GM21390 (cell line): ENCODE results near the gene MAPK9.

Source experiments
- ATAC-seq: cut with Tn5 transposase; IDR thresholded peaks from one replicate; pipeline ENCODE4 v1.9.1; 2021; ENCODE audit not compliant: unreplicated experiment

The MAPK9 gene

DNA sequence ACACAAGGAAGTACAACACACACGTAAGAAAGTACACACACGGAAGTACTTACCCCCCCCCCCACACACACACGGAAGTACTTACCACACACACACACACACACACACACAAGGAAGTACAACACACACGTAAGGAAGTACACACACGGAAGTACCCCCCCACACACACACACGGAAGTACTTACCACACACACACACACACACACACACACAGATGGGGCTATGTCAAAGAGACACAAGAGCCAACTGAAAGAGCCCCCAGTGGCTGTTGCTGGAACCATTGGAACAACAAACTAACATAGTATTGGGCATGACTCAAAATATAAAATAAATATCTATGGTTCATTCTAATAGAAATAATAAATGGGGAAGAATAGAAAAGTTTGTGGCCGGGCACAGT is 4.9 kb upstream of the MAPK9 start:
- ATAC-seq, result no peak

DNA sequence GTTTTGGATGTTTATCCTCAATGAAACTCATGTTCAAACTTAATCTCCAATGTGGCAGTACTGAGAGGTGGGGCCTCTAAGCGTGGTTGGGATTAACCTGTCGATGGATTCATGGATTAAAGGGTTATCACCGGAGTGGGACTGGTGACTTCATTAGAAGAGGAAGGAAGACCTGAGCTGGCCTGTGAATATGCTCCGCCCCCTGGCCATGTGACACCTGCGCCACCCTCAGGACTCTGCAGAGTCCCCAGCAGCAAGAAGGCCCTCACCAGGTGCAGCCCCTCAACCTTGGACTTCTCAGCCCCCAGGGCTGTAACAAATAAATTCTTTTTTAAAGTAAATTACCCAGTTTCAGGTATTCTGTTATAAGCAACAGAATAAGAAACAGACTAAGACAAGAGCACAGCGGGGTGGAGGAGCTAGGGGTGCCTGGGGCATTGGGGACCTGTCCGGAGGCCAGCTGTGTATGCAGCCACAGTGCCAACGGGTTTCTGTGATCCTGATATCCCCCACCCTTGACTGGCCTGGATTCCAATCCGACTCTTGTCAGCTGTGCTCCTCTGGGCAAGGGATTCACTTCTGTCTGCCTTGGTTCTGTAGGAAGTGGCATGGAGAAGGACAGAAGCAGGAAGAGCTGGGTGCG is 3.2 kb upstream of the MAPK9 start:
- ATAC-seq, result no peak

- ATAC-seq, result no peak
Measured at GRCh38 chr5:180294411-180294810, 2.5 kb upstream of the MAPK9 start.

- peak; percentile 34 for ATAC-seq
Measured at GRCh38 chr5:180291234-180291940, 496 bp downstream of the MAPK9 start.

GRCh38 chr5:180290568-180291233 is 1.2 kb downstream of the MAPK9 start:
- no peak for ATAC-seq

GRCh38 chr5:180289966-180290365 is 1.9 kb downstream of the MAPK9 start:
- no peak for ATAC-seq

- ATAC-seq, result no peak
Measured at GRCh38 chr5:180289433-180289832, 2.5 kb downstream of the MAPK9 start.

- no peak for ATAC-seq
Measured at GRCh38 chr5:180287868-180288267, 4.0 kb downstream of the MAPK9 start.

GRCh38 chr5:180287404-180287803 is 4.5 kb downstream of the MAPK9 start:
- ATAC-seq, result no peak

- ATAC-seq, result no peak
Measured at GRCh38 chr5:180284149-180284548, 7.7 kb downstream of the MAPK9 start.

GRCh38 chr5:180283026-180283615 is 8.8 kb downstream of the MAPK9 start:
- ATAC-seq, result no peak

- ATAC-seq, result no peak
Measured at GRCh38 chr5:180282281-180282680, 9.6 kb downstream of the MAPK9 start.

DNA sequence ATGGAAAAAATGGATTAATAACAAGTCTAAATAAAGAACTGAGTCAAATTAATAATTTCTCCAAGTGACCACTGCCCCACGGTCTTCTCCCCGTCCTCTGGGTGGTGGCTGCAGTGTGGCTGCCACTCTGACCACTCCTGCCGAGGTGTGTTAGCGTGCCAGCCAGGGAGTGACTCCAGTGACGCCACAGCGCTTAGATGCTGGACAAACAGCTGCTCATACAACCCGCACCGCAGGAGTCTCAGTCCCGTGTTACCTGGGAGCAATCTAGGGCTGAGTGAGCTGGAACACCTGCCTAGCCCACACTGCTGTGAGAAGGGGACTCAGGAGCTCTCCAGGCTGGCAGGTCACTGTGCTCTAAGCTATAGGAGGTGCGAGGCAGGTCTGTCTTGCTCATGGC is 10.2 kb downstream of the MAPK9 start:
- ATAC-seq, result no peak

GRCh38 chr5:180274695-180275094 is 17.2 kb downstream of the MAPK9 start:
- no peak for ATAC-seq

DNA sequence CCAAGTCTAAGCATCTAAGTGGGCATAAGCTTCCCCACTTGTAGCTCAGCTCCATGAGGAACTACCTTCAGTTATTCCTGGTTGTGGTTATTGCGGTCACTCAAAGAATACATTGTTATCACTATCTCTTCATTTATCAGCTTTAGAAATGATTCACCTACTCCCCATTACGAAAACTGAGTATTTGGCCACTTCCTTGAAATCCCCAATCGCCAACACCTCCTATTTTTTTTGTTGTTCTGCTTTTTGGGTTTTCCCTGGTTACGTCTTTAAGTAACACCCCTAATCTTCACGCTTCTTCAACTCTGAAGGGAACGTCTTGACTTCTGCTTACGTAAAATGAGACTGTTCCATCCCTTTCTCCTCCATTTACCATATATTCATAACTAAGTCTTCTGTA is 20.7 kb downstream of the MAPK9 start:
- no peak for ATAC-seq

DNA sequence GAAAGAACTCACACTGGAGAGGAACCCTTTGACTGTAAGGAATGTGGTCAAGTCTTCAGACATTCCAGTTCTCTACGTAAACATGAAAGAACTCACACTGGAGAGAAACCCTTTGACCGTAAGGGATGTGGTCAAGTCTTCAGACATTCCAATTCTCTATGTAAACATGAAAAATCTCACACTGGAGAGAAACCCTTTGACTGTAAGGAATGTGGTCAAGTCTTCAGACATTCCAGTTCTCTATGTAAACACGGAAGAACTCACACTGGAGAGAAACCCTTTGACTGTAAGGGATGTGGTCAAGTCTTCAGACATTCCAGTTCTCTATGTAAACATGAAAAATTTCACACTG is 32.6 kb downstream of the MAPK9 start:
- no peak for ATAC-seq

GRCh38 chr5:180253036-180253824 is 38.7 kb downstream of the MAPK9 start:
- ATAC-seq, result no peak

DNA sequence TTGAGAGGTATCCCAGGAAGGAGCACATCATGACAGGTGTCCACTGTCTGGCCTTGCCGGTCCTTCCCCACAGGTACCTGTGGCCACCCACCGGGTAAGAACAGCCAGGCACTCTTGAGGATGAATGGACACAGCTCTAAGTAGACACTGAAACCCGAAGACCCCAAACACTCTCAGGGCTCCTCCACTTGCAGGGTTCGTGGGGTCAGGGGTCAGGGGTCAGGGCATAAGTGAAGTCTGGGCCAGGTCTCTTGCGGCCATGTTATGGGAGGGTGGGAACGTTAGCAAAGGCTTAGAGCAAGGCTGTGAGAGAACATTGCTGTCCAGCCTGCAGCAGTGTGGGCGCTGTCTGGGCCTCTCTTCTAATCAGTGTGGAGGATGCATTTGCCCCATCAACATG is 40.0 kb downstream of the MAPK9 start:
- ATAC-seq, result no peak

DNA sequence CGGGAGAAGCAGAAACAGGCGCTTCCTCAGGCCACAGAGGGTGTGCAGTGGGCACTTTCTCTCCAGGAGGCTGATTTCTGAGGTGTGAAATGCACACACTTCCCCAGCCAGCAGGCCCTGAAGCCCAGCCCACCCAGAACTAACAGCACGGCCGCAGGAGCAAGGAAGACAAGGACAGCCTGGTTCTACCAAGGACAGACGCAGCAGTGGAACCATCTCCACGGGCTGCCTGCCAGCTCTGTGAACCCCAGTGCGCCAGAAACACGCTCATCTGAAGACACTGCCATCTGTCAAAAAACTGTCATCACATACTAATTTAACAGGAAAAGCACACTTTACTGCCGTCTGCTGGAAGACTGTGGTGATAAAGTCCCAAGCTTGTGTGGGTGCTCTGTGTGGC is 40.7 kb downstream of the MAPK9 start:
- no peak for ATAC-seq

- ATAC-seq, result no peak
Measured at GRCh38 chr5:180250329-180250728, 41.6 kb downstream of the MAPK9 start.

DNA sequence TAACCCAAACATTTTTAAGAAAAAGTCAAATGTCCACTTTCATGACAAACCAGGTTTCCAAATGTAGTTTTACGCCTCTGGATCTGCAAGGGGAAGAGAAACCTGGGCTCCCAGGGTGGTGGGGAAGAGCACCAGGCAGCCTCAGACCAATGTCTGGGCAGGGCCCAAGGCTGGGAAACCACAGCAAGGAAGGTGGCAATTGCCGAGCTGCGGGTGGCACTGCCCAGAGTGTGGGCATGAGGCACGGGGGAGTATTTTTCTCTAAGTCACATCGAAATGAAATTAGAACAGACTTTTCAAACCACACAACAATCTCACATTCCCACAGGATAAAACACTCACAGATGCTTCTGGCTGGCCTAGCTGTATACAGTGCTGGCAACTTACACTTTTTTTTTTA is 50.3 kb downstream of the MAPK9 start:
- no peak for ATAC-seq
